CD4-positive, alpha-beta T cell (primary cell): ENCODE data around the gene SNAP47. TPM values are rescaled to one million over a fixed set of nuclear protein-coding genes. Genes with fewer than 3 reads are reported as not detected.

Experiments
- ATAC-seq: fragments of 200-7000 bp; cut with Tn5 transposase; one replicate; pipeline ENCODE4 v1.10.0; 2022; ENCODE audit warnings: mild to moderate bottlenecking; ENCODE audit not compliant: poor library complexity
- CTCF ChIA-PET: fragments of 350-600 bp; sonication (Branson Sonifier 250); formaldehyde crosslinking; loops from one replicate; lab custom pipeline; 2021; ENCODE audit warnings: antibody characterized with exemption, inconsistent platforms; lab: Charles Lee
- POLR2A ChIA-PET: fragments of 350-600 bp; sonication (Branson Sonifier 250); formaldehyde crosslinking; loops from one replicate; lab custom pipeline; 2021; ENCODE audit warnings: antibody characterized with exemption, inconsistent platforms; lab: Charles Lee
- DNase-seq, 14 experiments: peaks; one replicate each; pipeline ENCODE4 v3.0.0-alpha.2; 2013 to 2020; ENCODE audit warnings: mixed read lengths in 2 of 14
- H3K27ac ChIP-seq, 2 donors: one replicate each; pipeline versions ENCODE4 v1.5.1 to v1.7.0; 2013; ENCODE audit warnings: low read length in 2 of 2, low read depth in 1 of 2, mild to moderate bottlenecking in 1 of 2
- H3K27me3 ChIP-seq, 2 experiments: 1 replicate in 1 of 2; 2 replicates in 1 of 2; pipeline versions ENCODE4 v1.6.1 to v1.7.0; 2013; ENCODE audit warnings: low read length in 2 of 2, control low read depth in 1 of 2, mild to moderate bottlenecking in 1 of 2, moderate library complexity in 1 of 2; ENCODE audit not compliant: insufficient read depth in 2 of 2, control insufficient read depth in 1 of 2
- H3K36me3 ChIP-seq: one replicate; pipeline ENCODE4 v1.6.1; 2013; ENCODE audit warnings: low read length, control low read depth; ENCODE audit not compliant: insufficient read depth
- H3K4me1 ChIP-seq: one replicate; pipeline ENCODE4 v1.6.1; 2013; ENCODE audit warnings: low read length, control low read depth; ENCODE audit not compliant: insufficient read depth
- H3K4me3 ChIP-seq: one replicate; pipeline ENCODE4 v1.5.1; 2013; ENCODE audit warnings: mild to moderate bottlenecking, low read length, moderate library complexity
- H3K9me3 ChIP-seq, 2 experiments: 1 replicate in 1 of 2; 2 replicates in 1 of 2; pipeline versions ENCODE4 v1.6.1 to v1.7.0; 2013; ENCODE audit warnings: low read length in 2 of 2, mild to moderate bottlenecking in 2 of 2, control low read depth in 1 of 2, moderate library complexity in 1 of 2; ENCODE audit not compliant: control insufficient read depth in 1 of 2, insufficient read depth in 1 of 2
- H3K27ac Mint-ChIP-seq: one replicate; pipeline ENCODE4 v1.8.0; 2020; ENCODE audit warnings: mixed read lengths
- H3K27me3 Mint-ChIP-seq: one replicate; pipeline ENCODE4 v1.8.0; 2021; ENCODE audit warnings: mixed read lengths
- H3K36me3 Mint-ChIP-seq: one replicate; pipeline ENCODE4 v1.8.0; 2021; ENCODE audit warnings: low read depth, mixed read lengths
- H3K4me1 Mint-ChIP-seq: one replicate; pipeline ENCODE4 v1.8.0; 2021; ENCODE audit warnings: low read depth, mixed read lengths
- H3K4me3 Mint-ChIP-seq: one replicate; pipeline ENCODE4 v1.8.0; 2020; ENCODE audit warnings: mild to moderate bottlenecking, mixed read lengths
- H3K9me3 Mint-ChIP-seq: one replicate; pipeline ENCODE4 v1.8.0; 2020; ENCODE audit warnings: mixed read lengths
- intact Hi-C, 2 experiments: fragments of 100-400 bp; cut with DNase I in 1 of 2; cut with micrococcal nuclease in 1 of 2; formaldehyde crosslinking; loops; one replicate each; pipeline versions ENCODE4 v1.15.1 to v1.9.0; 2023 to 2025; cut with DNase I, micrococcal nuclease
- total RNA-seq, 174 experiments: library from RNA in 2 of 174; stranded (reverse) in 2 of 174; gene quantifications; one replicate each; pipeline ENCODE4 v1.2.3 and lab custom pipeline; 2021 to 2026
- TF ChIP-seq, protein P1 (sequence below): fragments of 200-600 bp; IDR thresholded peaks from one replicate; pipeline ENCODE4 v1.8.0; 2022; ENCODE audit warnings: antibody characterized with exemption, mild to moderate bottlenecking

SNAP47 gene
- total RNA-seq, 2 experiments from 2014 or later, result 12.8 to 14.0 TPM

DNA sequence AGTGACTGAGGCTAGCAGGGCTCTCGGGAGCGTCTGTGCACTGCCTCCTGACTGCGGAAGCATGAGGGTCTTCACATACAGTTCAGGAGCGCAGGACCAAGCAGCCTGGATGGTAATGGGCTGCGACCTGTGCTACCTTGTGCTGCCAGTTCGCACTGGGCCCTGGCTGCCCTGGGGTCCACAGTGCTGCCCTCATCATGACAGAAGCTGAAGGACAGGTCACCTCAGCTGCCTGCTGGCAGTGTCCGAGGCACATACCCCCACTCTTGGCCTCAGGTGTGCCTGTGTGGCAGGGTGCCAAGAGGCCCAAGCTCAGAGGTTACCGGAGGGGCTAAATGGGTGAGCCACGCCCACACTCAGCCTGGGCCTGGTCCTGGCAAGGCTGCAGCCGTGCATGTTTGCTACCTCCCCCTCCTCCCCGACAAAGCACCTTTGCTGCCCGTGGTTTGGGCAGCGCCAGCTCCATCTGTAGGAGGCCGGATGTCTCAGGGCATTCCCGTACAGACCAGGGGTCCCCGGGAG lies 4.5 kb upstream of the SNAP47 start:
- ChIA-PET CTCF (interaction anchor here (0.7 to 1.9 kb wide), 4 partner anchors 31 to 223 kb away, joined by 3 to 6 read pairs (median 4); no protein-coding TSS in a partner anchor), POLR2A (interaction anchor here (0.7 to 1.5 kb wide), 2 partner anchors 57 to 225 kb away, joined by 3 read pairs; no protein-coding TSS in a partner anchor)
- peaks cover 8% of the 10 kb centered on the region for H3K36me3 Mint-ChIP-seq
- Histone ChIP-seq H3K36me3 (peaks cover 16% of the 10 kb centered on the region), H3K27me3 (no peaks in the 10 kb centered on the region), H3K4me3 (no peak overlapping the region), H3K9me3 (no peaks in the 10 kb centered on the region), H3K27ac (no peak overlapping the region), H3K4me1 (peaks cover 44% of the 10 kb centered on the region)
- H3K27ac Mint-ChIP-seq, result peak overlapping the region; percentile 76
- peaks cover 5% of the 10 kb centered on the region for H3K27me3 Mint-ChIP-seq
- no peaks in the 10 kb centered on the region for H3K9me3 Mint-ChIP-seq
- DNase-seq (peak in 1 of 14 experiments; percentile 39), ATAC-seq (no peak)
- intact Hi-C loops, result loop anchor here in 1 of 2 experiments (5.0 to 10.0 kb wide), 4 partner anchors 168 to 1894 kb away; partner anchors contain the start of genes C1orf35, MRPL55, TAF5L and URB2
- peaks cover 41% of the 10 kb centered on the region for H3K4me1 Mint-ChIP-seq
- peak overlapping the region; percentile 88 for H3K4me3 Mint-ChIP-seq
- TF ChIP-seq, protein P1, sequence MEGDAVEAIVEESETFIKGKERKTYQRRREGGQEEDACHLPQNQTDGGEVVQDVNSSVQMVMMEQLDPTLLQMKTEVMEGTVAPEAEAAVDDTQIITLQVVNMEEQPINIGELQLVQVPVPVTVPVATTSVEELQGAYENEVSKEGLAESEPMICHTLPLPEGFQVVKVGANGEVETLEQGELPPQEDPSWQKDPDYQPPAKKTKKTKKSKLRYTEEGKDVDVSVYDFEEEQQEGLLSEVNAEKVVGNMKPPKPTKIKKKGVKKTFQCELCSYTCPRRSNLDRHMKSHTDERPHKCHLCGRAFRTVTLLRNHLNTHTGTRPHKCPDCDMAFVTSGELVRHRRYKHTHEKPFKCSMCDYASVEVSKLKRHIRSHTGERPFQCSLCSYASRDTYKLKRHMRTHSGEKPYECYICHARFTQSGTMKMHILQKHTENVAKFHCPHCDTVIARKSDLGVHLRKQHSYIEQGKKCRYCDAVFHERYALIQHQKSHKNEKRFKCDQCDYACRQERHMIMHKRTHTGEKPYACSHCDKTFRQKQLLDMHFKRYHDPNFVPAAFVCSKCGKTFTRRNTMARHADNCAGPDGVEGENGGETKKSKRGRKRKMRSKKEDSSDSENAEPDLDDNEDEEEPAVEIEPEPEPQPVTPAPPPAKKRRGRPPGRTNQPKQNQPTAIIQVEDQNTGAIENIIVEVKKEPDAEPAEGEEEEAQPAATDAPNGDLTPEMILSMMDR, result no peak

DNA sequence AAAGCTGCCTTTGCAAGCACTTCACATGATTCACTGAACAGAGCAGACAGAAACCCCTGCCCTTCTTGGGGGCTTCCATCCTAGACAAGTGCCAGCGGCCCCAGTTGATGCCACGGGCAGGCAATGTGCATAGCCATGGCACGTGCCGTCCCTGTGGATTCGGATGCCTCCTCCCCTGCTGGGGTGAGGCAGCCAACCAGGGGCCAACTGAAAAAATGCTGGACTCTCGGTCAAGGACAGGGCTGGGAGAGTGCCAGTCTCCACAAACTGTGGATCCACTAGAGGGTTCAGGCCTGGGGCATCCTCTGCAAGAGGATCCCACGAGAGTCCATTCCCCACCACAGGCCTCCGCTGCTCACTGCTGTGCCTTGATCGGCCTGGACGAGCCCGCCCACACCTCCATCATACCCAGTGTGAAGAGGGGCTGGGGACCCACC lies 4.0 kb upstream of the SNAP47 start:
- Histone ChIP-seq H3K27me3 (no peaks in the 10 kb centered on the region), H3K9me3 (no peaks in the 10 kb centered on the region), H3K4me1 (peaks cover 50% of the 10 kb centered on the region), H3K4me3 (no peak overlapping the region), H3K36me3 (peaks cover 16% of the 10 kb centered on the region), H3K27ac (no peak overlapping the region)
- CTCF ChIA-PET, result interaction anchor here (1.9 kb wide), 1 partner anchor 223 kb away, joined by 6 read pairs; no protein-coding TSS in a partner anchor
- H3K36me3 Mint-ChIP-seq, result peaks cover 8% of the 10 kb centered on the region
- H3K9me3 Mint-ChIP-seq, result no peaks in the 10 kb centered on the region
- POLR2A ChIA-PET, result interaction anchor here (1.5 kb wide), 1 partner anchor 57 kb away, joined by 3 read pairs; no protein-coding TSS in a partner anchor
- no peak for ATAC-seq
- intact Hi-C loops, result loop anchor here in 1 of 2 experiments (5.0 to 10.0 kb wide), 4 partner anchors 169 to 1894 kb away; partner anchors contain the start of genes C1orf35, MRPL55, TAF5L and URB2
- TF ChIP-seq, protein P1, result no peak
- H3K4me1 Mint-ChIP-seq, result peaks cover 47% of the 10 kb centered on the region
- H3K4me3 Mint-ChIP-seq, result no peak overlapping the region
- no peak overlapping the region for H3K27ac Mint-ChIP-seq
- H3K27me3 Mint-ChIP-seq, result peaks cover 5% of the 10 kb centered on the region
- no peak for DNase-seq

DNA sequence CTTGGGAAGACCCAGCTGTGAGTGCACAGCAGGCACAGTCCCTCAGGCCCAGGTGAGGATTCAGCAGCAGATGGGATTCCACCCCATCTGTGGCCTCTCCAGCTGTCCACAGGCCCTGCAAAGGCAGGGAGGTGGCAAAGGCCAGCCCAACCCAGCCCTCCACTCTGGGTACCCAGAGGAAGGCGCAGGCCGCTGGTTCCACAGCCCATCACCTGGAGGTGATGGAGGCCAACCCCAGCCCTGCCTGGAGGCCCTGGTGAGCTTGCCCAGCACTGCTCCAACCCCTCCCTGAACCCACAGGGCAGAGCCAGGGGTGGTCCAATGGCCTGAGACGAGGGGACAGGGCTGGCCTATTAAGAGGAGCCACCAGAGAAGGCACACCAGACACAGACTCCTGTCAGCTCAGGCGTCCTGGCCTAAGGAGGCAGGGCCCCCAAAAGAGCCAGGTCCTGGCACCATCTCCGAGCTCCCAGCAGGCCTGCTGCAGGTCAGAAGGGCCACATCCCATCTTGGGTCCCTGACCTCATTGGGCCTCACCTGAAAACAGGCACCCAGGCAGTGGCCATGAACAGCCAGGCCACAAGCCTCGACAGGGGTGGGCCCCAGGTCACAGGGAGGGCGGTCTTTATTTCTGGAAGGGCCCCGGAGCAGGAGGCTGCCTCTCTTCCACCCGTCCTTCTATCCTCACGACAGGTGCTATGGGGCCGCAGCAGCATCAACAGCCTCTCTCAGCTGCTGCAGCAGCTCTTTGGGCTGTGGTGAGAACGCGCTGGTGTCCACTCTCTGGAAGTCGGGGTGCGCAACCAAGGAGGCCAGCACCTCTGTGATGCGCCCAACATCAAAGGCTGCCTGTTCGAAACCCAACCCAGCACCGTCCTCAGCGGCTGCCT lies 3.3 kb upstream of the SNAP47 start:
- H3K36me3 ChIP-seq, result peaks cover 16% of the 10 kb centered on the region
- H3K9me3 Mint-ChIP-seq, result no peaks in the 10 kb centered on the region
- no peak overlapping the region for H3K4me3 ChIP-seq
- DNase-seq (no peak), ATAC-seq (no peak)
- H3K27ac Mint-ChIP-seq, result no peak overlapping the region
- TF ChIP-seq, protein P1, result no peak
- H3K4me3 Mint-ChIP-seq, result peak overlapping the region; percentile 92
- CTCF ChIA-PET, result no interaction called here
- H3K27ac ChIP-seq, result no peak overlapping the region
- no peaks in the 10 kb centered on the region for H3K9me3 ChIP-seq
- peaks cover 8% of the 10 kb centered on the region for H3K36me3 Mint-ChIP-seq
- H3K27me3 ChIP-seq, result no peaks in the 10 kb centered on the region
- peaks cover 52% of the 10 kb centered on the region for H3K4me1 Mint-ChIP-seq
- peaks cover 5% of the 10 kb centered on the region for H3K27me3 Mint-ChIP-seq
- POLR2A ChIA-PET, result no interaction called here
- peaks cover 57% of the 10 kb centered on the region for H3K4me1 ChIP-seq
- intact Hi-C loops, result loop anchor here in 1 of 2 experiments (5.0 to 10.0 kb wide), 4 partner anchors 170 to 1893 kb away; partner anchors contain the start of genes C1orf35, MRPL55, TAF5L and URB2
